Retinal pigment epithelial cell (primary cell): ENCODE results near the gene MAP2.

Experiments used
- DNase-seq: peaks from one replicate; pipeline ENCODE4 v3.0.0-alpha.2; 2010; ENCODE audit warnings: low read depth
- H3K4me3 ChIP-seq: 2 replicates; pipeline ENCODE4 v1.5.1; 2011; ENCODE audit warnings: mild to moderate bottlenecking, low read length, control low read depth, moderate library complexity
- TF ChIP-seq, protein P1 (sequence below): conservative IDR thresholded peaks from 2 replicates; pipeline ENCODE4 v1.5.1; 2011; ENCODE audit warnings: low read depth, low read length, control low read depth, inconsistent platforms

Gene MAP2

GRCh38 chr2:209424199-209424701, 403 bp downstream of the MAP2 start:
- DNase-seq = no peak
- TF ChIP-seq, protein P1, sequence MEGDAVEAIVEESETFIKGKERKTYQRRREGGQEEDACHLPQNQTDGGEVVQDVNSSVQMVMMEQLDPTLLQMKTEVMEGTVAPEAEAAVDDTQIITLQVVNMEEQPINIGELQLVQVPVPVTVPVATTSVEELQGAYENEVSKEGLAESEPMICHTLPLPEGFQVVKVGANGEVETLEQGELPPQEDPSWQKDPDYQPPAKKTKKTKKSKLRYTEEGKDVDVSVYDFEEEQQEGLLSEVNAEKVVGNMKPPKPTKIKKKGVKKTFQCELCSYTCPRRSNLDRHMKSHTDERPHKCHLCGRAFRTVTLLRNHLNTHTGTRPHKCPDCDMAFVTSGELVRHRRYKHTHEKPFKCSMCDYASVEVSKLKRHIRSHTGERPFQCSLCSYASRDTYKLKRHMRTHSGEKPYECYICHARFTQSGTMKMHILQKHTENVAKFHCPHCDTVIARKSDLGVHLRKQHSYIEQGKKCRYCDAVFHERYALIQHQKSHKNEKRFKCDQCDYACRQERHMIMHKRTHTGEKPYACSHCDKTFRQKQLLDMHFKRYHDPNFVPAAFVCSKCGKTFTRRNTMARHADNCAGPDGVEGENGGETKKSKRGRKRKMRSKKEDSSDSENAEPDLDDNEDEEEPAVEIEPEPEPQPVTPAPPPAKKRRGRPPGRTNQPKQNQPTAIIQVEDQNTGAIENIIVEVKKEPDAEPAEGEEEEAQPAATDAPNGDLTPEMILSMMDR = no peak
- H3K4me3 ChIP-seq = peak overlapping the region; percentile 87

DNA sequence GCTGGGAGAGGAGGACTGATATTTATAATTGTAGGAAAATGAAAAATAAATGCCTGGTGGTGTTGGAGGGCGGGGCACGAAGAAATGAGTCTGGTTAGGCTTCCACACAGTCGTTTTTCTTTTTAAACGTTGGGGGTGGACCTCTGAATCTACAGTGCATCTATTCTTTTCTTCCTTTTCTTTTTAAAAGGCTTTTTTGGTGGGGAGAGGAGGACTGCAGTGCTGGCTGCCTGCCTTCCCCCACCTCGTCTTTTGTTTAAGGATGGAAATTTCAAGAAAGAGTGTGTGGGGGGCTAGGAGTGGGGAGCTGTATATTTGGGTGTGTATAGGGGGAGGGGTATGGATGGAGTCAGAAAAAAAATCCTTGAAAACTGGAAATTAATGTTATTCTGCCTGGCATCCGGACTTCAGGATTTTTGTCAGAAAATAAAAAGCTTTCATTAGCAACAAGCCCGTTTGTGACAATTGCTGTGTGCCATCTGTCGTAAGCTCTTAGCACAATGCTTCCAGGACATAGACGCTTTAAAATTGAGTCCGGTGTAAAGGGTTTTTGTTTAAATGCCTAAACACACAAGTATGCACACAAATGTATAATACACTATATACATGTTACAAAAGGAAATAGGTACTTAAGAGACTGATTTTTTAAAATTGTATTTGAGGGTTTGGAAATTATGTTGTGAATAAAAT, 1.1 kb downstream of the MAP2 start:
- TF ChIP-seq, protein P1 = no peak
- no peak for DNase-seq
- peak overlapping the region; percentile 87 for H3K4me3 ChIP-seq

GRCh38 chr2:209425471-209426071, 1.7 kb downstream of the MAP2 start:
- TF ChIP-seq, protein P1 = peak; percentile 79
- peak overlapping the region; percentile 87 for H3K4me3 ChIP-seq
- DNase-seq = no peak

- TF ChIP-seq, protein P1 = no peak
- no peak overlapping the region for H3K4me3 ChIP-seq
- DNase-seq = no peak
These were observed 2.6 kb downstream of the MAP2 start for GRCh38 chr2:209426432-209426831.

DNA sequence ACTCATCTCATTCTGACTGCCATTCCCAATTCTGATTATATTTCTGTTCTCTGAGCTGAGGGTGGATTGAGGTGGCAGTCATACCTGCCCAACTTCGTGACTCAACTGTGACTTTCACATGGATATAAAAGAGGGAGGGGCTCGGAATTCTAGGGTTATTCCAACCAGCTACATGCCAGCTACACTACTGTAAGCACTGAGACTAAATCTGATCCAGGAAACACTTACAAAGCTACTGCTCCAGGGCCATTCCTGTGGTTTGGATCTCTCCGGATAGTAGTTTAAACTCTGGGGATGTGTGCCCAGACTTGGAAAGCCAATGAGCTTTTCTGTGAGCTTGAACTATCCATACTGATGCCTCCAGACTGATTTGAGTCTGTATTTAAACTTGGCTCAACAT, 7.9 kb downstream of the MAP2 start:
- TF ChIP-seq, protein P1 = no peak
- DNase-seq = no peak
- no peak overlapping the region for H3K4me3 ChIP-seq

DNA sequence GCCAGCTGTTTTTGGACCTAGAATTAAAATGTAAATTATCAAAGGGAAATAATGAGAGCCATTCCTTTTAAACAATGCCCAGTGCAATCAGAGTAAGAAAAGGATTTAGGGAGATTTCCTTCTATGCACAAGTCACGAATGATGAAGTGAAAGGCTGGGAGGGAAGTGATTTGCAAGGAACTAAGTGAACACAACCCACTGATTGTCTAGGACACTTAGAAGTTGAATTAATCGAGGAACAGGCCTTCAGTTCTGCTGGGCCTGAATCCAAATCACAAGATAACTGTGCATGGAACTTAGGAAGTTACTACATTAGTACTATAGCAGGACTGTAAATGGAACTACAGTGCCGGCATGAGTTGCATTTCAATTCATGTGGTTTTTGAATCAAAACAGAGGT, 17.7 kb downstream of the MAP2 start:
- no peak for DNase-seq
- TF ChIP-seq, protein P1 = no peak
- no peak overlapping the region for H3K4me3 ChIP-seq

DNA sequence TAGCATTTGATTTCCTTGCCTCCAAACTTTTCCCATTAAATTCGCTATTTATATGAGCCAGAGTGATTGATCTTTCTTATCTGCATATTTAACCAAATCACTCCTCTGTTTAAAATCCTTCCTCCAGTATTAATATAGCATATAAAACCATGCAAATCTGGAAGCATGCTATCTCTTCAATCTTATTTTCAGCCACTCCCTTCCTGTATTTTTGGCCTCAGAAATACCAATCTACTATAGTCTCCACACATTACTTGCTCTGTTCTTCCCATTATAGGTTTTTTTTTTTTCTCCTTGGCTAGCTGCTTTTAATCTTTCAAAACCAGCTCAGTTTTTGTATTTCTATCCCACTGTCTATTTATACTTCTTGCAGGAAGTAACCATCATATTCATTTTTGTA, 19.1 kb downstream of the MAP2 start:
- no peak overlapping the region for H3K4me3 ChIP-seq
- DNase-seq = no peak
- TF ChIP-seq, protein P1 = no peak
